Muscle of arm (tissue), 14 donors: ENCODE data around the gene EGF. TPM values are rescaled to one million over a fixed set of nuclear protein-coding genes. Genes with fewer than 3 reads are reported as not detected.
"Not testable (repeated sequence)": the region's sequence is repeated elsewhere in the genome, so short reads cannot be mapped to it uniquely, and the experiment has no call there.

ENCODE experiments used
- DNase-seq: peaks from one replicate; pipeline ENCODE4 v3.0.0-alpha.2; 2013
- long read RNA-seq, 11 donors: transcript quantifications; one replicate each; lab custom pipeline, GENCODE V29; 2026
- polyA plus RNA-seq, 12 donors: library from polyadenylated mRNA; unstranded; fragments of 120-200 nt; gene quantifications; one replicate each; pipeline ENCODE4 v1.2.1, GENCODE V29; 2013; ENCODE audit not compliant: insufficient read length in 12 of 12

EGF gene
- 10 to 100 TPM in 5 of 12 donors, 1 to 10 TPM in 6, not detected in 1; 4.9 to 23.0 (median 10.0) TPM for polyA plus RNA-seq
- long read RNA-seq, donor 1, full-length matches to known transcripts = 1 of 1 reads
- long read RNA-seq, donor 1, partial matches to known transcripts = 0 of 1 reads
- long read RNA-seq, donor 1, other reads (novel, unspliced or antisense) = 0 of 1 reads
- long read RNA-seq, donor 2 = 0 reads
- long read RNA-seq, donor 3 = 0 reads
- long read RNA-seq, donor 4 = 0 reads
- long read RNA-seq, donor 5 = 0 reads
- long read RNA-seq, donor 6 = 0 reads
- long read RNA-seq, donor 7 = 0 reads
- long read RNA-seq, donor 8 = 0 reads
- long read RNA-seq, donor 9 = 0 reads
- long read RNA-seq, donor 10 = 0 reads
- long read RNA-seq, donor 11 = 0 reads

- DNase-seq = no peak
These were observed at the start of gene EGF for GRCh38 chr4:109912706-109913595. TSS of gene EGF (plus strand) at chr4:109912883. CDS start at chr4:109913336, 453 bp downstream.

- no peak for DNase-seq
These were observed 48.5 kb upstream of the EGF start for GRCh38 chr4:109864134-109864533.

GRCh38 chr4:109870061-109870460, 42.6 kb upstream of the EGF start:
- DNase-seq = no peak

- DNase-seq = no peak
These were observed 40.6 kb upstream of the EGF start for GRCh38 chr4:109872065-109872464.

- DNase-seq = no peak
These were observed 39.6 kb upstream of the EGF start for GRCh38 chr4:109872950-109873656.

GRCh38 chr4:109873791-109874514, 38.7 kb upstream of the EGF start:
- DNase-seq = no peak

GRCh38 chr4:109875106-109875505, 37.6 kb upstream of the EGF start:
- no peak for DNase-seq

- not testable (repeated sequence) for DNase-seq
These were observed 37.1 kb upstream of the EGF start for GRCh38 chr4:109875553-109875952.

- no peak for DNase-seq
These were observed 35.9 kb upstream of the EGF start for GRCh38 chr4:109876634-109877265.

- no peak for DNase-seq
These were observed 35.3 kb upstream of the EGF start for GRCh38 chr4:109877400-109877799.

DNA sequence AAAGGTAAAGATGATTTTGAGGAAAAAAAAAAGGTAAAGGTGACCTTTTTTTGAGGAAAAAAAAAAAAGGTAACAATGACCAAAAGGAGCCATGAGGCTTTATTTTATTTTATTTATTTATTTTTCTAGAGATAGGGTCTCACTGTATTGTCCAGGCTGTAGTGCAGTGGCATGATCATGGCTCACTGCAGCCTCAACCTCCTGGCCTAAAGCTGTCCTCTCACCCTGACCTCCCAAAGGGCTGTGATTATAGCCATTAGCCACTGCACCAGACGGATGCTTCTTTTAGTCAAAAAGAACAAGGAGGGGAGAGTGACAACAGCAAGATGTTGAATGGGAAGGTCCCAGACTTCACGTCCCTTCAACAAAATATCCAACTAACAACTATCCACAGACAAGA, 34.3 kb upstream of the EGF start:
- no peak for DNase-seq

DNA sequence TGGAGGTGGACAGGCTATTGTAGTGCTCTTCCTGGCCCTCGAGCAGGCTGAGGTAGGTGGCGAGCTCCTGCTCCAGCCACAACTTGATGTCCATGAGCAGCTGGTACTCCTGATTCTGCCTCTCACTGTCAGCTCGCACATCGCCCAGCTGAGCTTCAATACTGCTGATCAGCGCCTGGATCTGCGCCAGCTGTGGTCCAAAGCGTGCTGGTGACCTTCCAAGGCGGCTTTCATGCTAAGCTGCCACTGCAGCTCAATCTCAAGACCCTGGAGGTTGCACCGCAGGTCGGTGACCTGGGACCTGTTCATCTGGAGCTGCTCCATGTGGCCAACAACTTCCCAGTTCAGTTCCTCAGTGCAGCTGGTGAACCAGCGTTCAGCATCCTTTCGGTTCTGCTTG, 33.6 kb upstream of the EGF start:
- DNase-seq = no peak

DNA sequence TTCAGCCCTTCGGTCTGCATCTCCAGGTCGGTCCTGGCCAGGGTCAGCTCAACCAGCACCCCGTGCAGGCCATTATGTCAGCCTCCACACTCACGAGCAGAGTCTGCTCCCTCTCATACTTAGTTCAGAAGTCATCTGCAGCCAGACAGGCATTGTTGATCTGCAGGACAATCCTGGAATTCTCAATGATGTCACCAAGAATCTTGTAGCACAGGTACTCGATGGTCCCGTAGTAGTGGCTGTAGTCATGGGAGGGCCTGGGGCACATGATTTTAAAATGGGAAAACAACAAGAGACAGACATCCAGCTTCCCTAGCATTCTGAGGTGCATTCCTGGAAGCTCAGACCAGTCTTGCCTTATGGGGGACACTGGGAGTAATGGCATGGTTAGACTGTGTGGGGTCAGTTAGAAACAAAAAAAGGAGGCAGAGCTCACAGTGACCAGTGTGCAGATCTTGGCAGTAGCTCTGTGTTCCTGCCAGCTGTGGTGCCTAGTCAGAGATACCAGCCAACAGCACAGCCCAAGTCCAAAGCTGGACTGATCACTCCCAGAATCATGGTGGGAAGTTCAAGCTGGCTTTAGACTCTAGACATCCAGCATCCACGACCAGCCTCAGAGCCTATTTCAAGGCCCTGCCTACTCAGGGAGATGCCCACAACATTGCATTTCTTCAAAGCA, 32.9 kb upstream of the EGF start:
- no peak for DNase-seq

- no peak for DNase-seq
These were observed 26.4 kb upstream of the EGF start for GRCh38 chr4:109886303-109886702.

DNA sequence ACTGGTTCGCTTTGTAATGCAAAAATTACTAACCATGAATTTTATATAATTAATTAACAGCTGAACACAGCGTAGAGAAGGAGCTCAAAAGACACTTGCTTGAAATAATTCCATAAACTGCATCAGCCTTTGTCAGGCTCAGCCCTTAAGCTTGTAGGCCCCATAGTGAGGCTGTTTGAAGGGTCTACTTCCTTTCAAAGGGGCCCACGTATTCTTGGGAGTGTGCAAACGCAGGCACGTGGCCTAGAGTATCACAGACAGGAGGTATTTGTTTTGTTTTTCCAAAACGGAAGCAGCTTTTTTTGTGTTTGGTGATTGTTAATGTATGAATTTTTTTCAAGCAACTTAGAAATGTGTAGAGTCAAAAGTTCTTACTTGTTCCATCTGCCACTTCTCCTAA, 25.6 kb upstream of the EGF start:
- no peak for DNase-seq

- DNase-seq = no peak
These were observed 22.6 kb upstream of the EGF start for GRCh38 chr4:109890076-109890475.

DNA sequence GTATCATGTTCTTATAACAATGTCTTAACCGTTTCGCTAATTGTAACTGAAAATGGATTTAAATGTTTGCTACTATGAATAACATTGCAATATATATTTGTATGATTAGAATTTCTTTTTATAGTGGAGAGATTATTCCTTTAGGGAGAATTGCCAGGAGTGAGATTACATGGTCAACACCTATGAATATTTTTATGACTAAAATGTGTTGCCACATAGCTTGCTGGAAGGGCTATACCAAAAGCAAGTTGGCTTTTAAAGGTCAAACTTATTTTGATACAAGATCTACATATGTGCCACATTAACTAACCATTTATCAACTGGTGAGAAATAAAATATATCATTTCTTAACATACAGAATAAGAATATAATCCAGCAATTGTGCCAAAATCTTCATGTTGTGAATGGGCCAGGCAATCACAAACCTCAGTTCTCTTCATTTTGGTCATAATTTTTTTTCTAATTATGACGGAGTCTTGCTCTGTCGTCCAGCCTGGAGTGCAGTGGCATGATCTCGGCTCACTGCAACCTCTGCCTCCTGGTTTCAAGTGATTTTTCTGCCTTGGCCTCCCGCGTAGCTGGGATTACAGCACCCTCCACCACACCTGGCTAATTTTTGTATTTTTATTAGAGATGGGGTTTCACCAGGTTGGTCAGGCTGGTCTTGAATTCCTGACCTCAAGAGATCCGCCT, 10.0 kb upstream of the EGF start:
- no peak for DNase-seq

DNA sequence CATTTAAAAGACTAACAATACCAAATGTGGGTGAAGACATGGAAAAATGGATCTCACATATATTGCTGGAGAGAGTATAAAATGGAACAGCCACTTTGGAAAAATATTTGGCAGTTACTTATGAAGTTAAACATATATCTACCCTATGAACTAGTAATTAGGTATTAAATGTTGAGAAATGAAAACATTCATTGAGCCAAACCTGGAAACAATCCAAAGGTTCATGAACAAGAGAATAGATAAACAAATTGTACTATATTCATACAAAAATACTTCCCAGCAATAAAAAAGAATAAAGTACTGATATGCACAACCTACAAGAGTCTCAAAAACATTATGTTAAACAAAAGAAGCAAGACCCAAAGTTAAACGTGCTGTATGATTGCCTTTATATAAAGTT, 4.0 kb upstream of the EGF start:
- no peak for DNase-seq

GRCh38 chr4:109910256-109910655, 2.4 kb upstream of the EGF start:
- DNase-seq = no peak
